NT2/D1 (cell line): Measurements from ENCODE around the gene CDK5R1.

Experiments used
- SUZ12 ChIP-seq: IDR thresholded peaks from 2 replicates; pipeline ENCODE4 v1.6.1; 2011; ENCODE audit not compliant: insufficient read length, insufficient read depth; ENCODE audit errors: extremely low read depth
- YY1 ChIP-seq: IDR thresholded peaks from 2 replicates; pipeline ENCODE4 v1.6.1; 2011; ENCODE audit not compliant: insufficient read length, insufficient read depth
- ZNF274 ChIP-seq: IDR thresholded peaks from 2 replicates; pipeline ENCODE4 v1.6.1; 2011; ENCODE audit warnings: mild to moderate bottlenecking, low read depth, low read length

DNA sequence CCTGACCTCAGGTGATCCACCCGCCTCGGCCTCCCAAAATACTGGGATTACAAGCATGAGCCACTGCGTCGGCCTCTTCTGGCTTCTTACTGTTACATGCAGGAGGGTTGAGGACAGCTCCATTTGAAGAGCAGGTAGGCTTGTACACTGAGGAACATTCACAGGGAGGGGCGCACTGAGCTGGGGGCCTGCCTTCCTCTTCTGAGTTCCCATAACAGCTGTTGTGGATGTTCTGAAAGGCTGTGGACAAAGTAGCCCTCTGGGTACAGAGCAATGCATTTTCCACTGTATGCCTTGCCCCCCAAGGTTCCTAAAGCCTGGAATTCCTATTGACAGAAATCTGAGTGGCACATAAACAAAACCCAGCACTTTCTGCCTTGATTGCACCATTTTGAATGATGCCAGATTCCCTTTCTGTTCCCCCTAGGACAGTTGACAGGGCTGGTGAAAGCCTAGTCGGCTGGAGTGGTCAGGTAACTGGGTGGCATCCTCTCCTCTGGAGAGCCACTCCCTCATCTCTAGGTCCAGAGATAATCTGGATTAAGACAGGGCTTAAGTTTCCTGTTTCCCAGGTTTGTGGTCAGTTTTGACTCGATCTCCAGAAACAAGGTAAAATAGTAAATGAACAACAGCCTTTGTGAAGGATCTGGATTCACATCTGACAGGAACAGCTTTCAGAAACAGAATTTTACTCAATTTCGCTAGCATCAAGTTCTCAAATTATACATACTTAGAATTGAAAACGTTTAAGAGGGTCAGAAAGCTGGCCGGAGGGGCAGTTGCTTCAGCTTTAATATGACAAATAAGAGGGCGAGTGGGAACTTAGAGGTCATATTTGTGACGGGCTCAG, 1.3 kb upstream of the CDK5R1 start:
- TF ChIP-seq ZNF274 = no peak
- no peak for TF ChIP-seq SUZ12
- no peak for TF ChIP-seq YY1
